GM13977 (cell line): ENCODE measurements around the gene CA9.

Source experiments
- DNase-seq: peaks from one replicate; pipeline ENCODE4 v3.0.0; 2012; ENCODE audit warnings: low spot score
- CTCF ChIP-seq: IDR thresholded peaks from 2 replicates; pipeline ENCODE4 v1.5.1; 2012; ENCODE audit warnings: mild to moderate bottlenecking, control low read depth; ENCODE audit not compliant: insufficient read depth; ENCODE audit errors: extremely low read depth, missing control alignments
- in situ Hi-C: fragments of 300-500 bp; cut with MboI; formaldehyde crosslinking; loops from one replicate; pipeline ENCODE4 v1.12.0; 2022; ENCODE audit warnings: low sequenced_read_pairs, low pct_unique_long_range_greater_than_20kb, mixed read lengths, inconsistent platforms; ENCODE audit not compliant: unreplicated experiment

The CA9 gene

DNA sequence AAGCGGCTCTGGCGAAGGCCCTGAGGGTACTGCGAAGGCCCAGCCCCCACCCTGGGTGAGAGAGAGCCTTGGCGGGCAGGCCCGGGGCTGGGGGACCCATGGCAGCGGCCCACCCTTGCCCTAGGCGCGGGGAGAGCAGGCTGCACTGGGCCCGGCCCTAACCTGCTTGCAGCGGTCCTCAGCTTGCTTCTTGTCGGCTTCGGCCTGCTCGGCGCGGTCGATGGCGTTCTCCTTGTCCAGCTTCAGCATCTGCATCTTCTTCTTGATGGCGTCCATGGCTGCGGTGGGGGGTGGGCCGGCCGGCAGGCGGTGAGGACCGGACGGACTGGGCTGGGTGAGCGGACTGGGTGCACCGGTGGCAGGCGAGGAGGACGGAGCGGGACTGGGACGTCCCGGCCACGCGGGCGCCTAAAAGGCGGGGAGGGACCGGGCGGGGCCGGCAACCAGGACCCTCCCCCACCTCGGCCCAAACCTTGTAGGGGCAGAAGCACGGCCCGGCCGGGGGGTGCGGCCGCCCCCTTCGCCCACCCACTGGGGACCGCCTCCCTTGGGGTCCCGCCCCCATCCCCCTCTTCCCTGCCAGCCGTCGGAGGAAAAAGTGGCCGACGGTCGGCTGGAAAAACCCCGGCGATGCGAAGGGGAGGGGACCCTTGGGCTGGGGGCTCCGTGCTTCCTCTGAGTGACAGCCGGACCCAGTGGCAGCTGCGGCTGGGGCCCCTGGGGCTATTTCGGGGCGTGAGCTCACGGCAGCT lies 16.0 kb downstream of the CA9 start, which contains the start of gene TPM2:
Gene TPM2, minus strand, starts transcription at position 384 of the 752 bp plus-strand sequence. Its CDS starts 108 bp downstream, at position 276.
- DNase-seq: no peak

DNA sequence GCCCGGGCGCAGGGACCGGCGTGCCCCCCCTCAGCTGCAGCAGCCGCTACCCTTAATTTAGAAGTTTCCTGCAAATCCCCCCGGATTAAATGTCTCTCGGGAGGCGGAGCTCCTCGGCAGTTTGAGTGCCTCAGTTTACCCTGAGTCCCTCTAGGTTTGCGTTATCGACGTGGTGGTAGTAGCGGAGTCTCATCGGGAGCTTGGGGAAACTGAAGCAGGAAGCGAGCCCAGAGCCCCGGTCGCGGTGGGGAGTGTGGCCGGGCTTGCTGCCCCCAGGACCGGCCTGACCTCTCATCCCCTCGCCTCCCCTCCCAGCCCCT lies 16.5 kb downstream of the CA9 start:
- in situ Hi-C loops: no loop called here
- peak; percentile 70 for DNase-seq

More for the DNA sequence above, 16.0 kb downstream of the CA9 start, which contains the start of gene TPM2:
- TF ChIP-seq CTCF: no peak
- in situ Hi-C loops: no loop called here

GRCh38 chr9:35690614-35691333 lies 17.0 kb downstream of the CA9 start:
- DNase-seq: peak; percentile 72

More for the DNA sequence above, 16.5 kb downstream of the CA9 start:
- TF ChIP-seq CTCF: no peak

GRCh38 chr9:35691334-35691650 lies 17.6 kb downstream of the CA9 start:
- TF ChIP-seq CTCF: no peak
- in situ Hi-C loops: no loop called here
- DNase-seq: no peak

More at GRCh38 chr9:35690614-35691333, 17.0 kb downstream of the CA9 start:
- in situ Hi-C loops: no loop called here
- no peak for TF ChIP-seq CTCF

DNA sequence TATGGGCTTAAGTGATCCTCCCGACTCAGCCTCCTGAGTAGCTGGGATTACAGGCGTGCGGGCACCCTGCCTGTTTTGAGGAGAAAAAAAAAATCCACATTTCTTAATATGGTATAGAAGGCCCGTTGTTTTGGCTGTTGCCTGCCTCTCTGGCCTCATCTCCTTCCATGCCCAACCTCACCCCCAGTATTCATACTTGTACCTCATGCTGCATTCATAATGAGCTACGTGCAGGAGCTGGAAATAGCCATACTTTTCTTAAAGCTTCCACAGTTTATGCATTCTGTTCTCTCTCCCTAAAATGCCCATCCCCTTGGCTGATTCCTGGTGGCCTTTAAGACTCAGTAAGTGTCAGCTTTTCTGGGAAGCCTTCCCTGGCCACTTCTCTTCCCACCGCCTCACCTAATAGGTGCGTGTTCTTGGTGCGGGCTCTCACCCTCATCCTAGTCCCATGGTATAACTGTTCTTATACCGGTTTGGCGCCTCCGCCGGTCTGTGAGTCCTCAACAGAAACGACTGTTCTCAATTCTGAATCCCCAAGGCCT lies 18.1 kb downstream of the CA9 start:
- no peak for DNase-seq
- in situ Hi-C loops: no loop called here
- no peak for TF ChIP-seq CTCF

DNA sequence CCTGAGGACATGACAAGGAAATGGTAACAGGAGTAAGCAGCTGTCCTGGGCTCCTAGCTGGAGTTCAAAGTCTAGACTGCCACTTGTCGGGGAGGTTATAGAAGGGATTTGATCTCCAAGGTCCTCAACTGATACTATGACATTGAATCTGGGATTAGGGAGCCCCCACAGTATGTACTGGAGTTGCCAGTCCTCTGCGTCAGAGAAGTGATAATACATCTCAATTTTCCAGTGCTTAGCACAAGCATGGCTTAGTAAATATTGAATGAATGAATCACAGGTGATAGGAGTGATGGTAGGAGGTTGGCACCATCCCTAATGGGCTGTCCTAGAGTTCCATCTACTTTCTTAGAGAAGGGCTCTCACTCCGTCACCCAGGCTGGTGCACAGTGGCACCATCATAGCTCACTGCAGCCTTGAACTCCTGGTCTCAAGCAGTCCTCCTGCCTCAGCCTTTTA lies 22.2 kb downstream of the CA9 start:
- in situ Hi-C loops: no loop called here
- no peak for TF ChIP-seq CTCF
- no peak for DNase-seq
